IMR-90 (cell line): ENCODE data around the gene EPN3. TPM values are rescaled to one million over a fixed set of nuclear protein-coding genes. Genes with fewer than 3 reads are reported as not detected.

Experiments used
- ATAC-seq: fragments of 200-7000 bp; cut with Tn5 transposase; 2 replicates; pipeline ENCODE4 v1.9.1; 2020; ENCODE audit warnings: low read depth, mild to moderate bottlenecking, moderate library complexity
- BruUV-seq: library from RNA; stranded (reverse); fragments of 400-500 nt; replicated peaks from 2 replicates; lab custom pipeline; 2021; lab: Mats Ljungman, UMichigan
- CTCF ChIA-PET: fragments of 300-600 bp; formaldehyde crosslinking; extraction: SDS; loops from one replicate; lab custom pipeline; 2021; ENCODE audit warnings: antibody characterized with exemption; lab: Yijun Ruan, JAX
- POLR2A ChIA-PET: fragments of 300-600 bp; sonication (Branson Sonifier 250); formaldehyde crosslinking; loops from one replicate; lab custom pipeline; 2022; ENCODE audit warnings: antibody characterized with exemption; ENCODE audit not compliant: unreplicated experiment; lab: Charles Lee
- DNase-seq: peaks from one replicate; pipeline ENCODE4 v3.0.0; 2013
- H2AFZ ChIP-seq: replicated peaks from 2 replicates; pipeline ENCODE3; 2013; ENCODE audit warnings: low read length, mild to moderate bottlenecking; ENCODE audit not compliant: poor library complexity
- H2AK5ac ChIP-seq: 2 replicates; pipeline ENCODE4 v1.6.1; 2013; ENCODE audit warnings: low read depth, low read length, inconsistent platforms
- H2AK9ac ChIP-seq: replicated peaks from 2 replicates; pipeline ENCODE3; 2013; ENCODE audit warnings: mild to moderate bottlenecking, low read depth, low read length, moderate library complexity; ENCODE audit not compliant: poor library complexity
- H2BK120ac ChIP-seq: 2 replicates; pipeline ENCODE4 v1.6.1; 2013; ENCODE audit warnings: low read depth, low read length, inconsistent platforms
- H2BK15ac ChIP-seq: 3 replicates; pipeline ENCODE4 v1.6.1; 2013; ENCODE audit warnings: low read depth, low read length, inconsistent platforms
- H2BK20ac ChIP-seq: 2 replicates; pipeline ENCODE4 v1.6.1; 2013; ENCODE audit warnings: low read depth, mild to moderate bottlenecking, inconsistent platforms, low read length, moderate library complexity
- H2BK5ac ChIP-seq: 2 replicates; pipeline ENCODE4 v1.6.1; 2013; ENCODE audit warnings: mild to moderate bottlenecking, low read depth, low read length, inconsistent platforms; ENCODE audit not compliant: poor library complexity, severe bottlenecking
- H3K14ac ChIP-seq: replicated peaks from 2 replicates; pipeline ENCODE4 v1.6.1; 2013; ENCODE audit warnings: low read depth, low read length, inconsistent platforms
- H3K18ac ChIP-seq: 2 replicates; pipeline ENCODE4 v1.6.1; 2013; ENCODE audit warnings: low read depth, low read length, control low read depth
- H3K23ac ChIP-seq: 2 replicates; pipeline ENCODE4 v1.6.1; 2013; ENCODE audit warnings: low read depth, low read length, inconsistent platforms
- H3K27ac ChIP-seq: 2 replicates; pipeline ENCODE4 v1.5.1; 2013; ENCODE audit warnings: mild to moderate bottlenecking, control low read depth, low read length; ENCODE audit not compliant: insufficient read depth
- H3K27me3 ChIP-seq: 2 replicates; pipeline ENCODE4 v1.6.1; 2013; ENCODE audit warnings: low read length; ENCODE audit not compliant: control insufficient read depth, insufficient read depth
- H3K36me3 ChIP-seq: 2 replicates; pipeline ENCODE4 v1.6.1; 2013; ENCODE audit warnings: low read length, mixed read lengths; ENCODE audit not compliant: control insufficient read depth, insufficient read depth
- H3K4ac ChIP-seq: 2 replicates; pipeline ENCODE4 v1.6.1; 2013; ENCODE audit warnings: low read depth, low read length, inconsistent platforms
- H3K4me1 ChIP-seq: 2 replicates; pipeline ENCODE4 v1.6.1; 2013; ENCODE audit warnings: low read length, mixed read lengths; ENCODE audit not compliant: control insufficient read depth, insufficient read depth
- H3K4me2 ChIP-seq: 2 replicates; pipeline ENCODE4 v1.6.1; 2013; ENCODE audit warnings: low read depth, mild to moderate bottlenecking, control low read depth, low read length, moderate library complexity
- H3K4me3 ChIP-seq: 2 replicates; pipeline ENCODE4 v1.5.1; 2013; ENCODE audit warnings: low read depth, mild to moderate bottlenecking, control low read depth, low read length, moderate library complexity; ENCODE audit not compliant: insufficient read depth
- H3K56ac ChIP-seq: 2 replicates; pipeline ENCODE4 v1.6.1; 2013; ENCODE audit warnings: low read length, inconsistent platforms; ENCODE audit not compliant: insufficient read depth; ENCODE audit errors: extremely low read depth
- H3K79me1 ChIP-seq, 2 experiments: 2 replicates each; pipeline ENCODE4 v1.6.1; 2013; ENCODE audit warnings: low read length in 2 of 2, inconsistent platforms in 1 of 2, low read depth in 1 of 2
- H3K9ac ChIP-seq: 2 replicates; pipeline ENCODE4 v1.6.1; 2013; ENCODE audit warnings: low read depth, low read length, control low read depth
- H3K9me1 ChIP-seq: 2 replicates; pipeline ENCODE4 v1.6.1; 2013; ENCODE audit warnings: low read length, inconsistent platforms; ENCODE audit not compliant: insufficient read depth
- H3K9me3 ChIP-seq: 2 replicates; pipeline ENCODE4 v1.6.1; 2013; ENCODE audit warnings: low read length; ENCODE audit not compliant: control insufficient read depth, insufficient read depth
- H4K20me1 ChIP-seq: 2 replicates; pipeline ENCODE4 v1.6.1; 2013; ENCODE audit warnings: low read length, inconsistent platforms; ENCODE audit not compliant: insufficient read depth
- H4K5ac ChIP-seq: 2 replicates; pipeline ENCODE4 v1.6.1; 2013; ENCODE audit warnings: mild to moderate bottlenecking, low read depth, low read length, control low read depth
- H4K8ac ChIP-seq, 2 experiments: 2 replicates each; pipeline ENCODE4 v1.6.1; 2013; ENCODE audit warnings: low read depth in 2 of 2, low read length in 2 of 2, control low read depth in 1 of 2, inconsistent platforms in 1 of 2
- H4K91ac ChIP-seq: 2 replicates; pipeline ENCODE4 v1.6.1; 2013; ENCODE audit warnings: low read depth, low read length, inconsistent platforms; ENCODE audit not compliant: insufficient read depth
- BHLHE40 ChIP-seq: fragments of 150-350 bp; IDR thresholded peaks from 2 replicates; pipeline ENCODE4 v1.6.1; 2016; ENCODE audit warnings: mild to moderate bottlenecking, low read depth, low read length
- CEBPB ChIP-seq: IDR thresholded peaks from 2 replicates; pipeline ENCODE4 v1.6.1; 2012; ENCODE audit warnings: low read depth, low read length, improper control_type of control experiment
- CHD1 ChIP-seq: IDR thresholded peaks from 2 replicates; pipeline ENCODE4 v1.6.1; 2012; ENCODE audit warnings: low read depth, low read length, improper control_type of control experiment
- FOS ChIP-seq: fragments of 150-350 bp; IDR thresholded peaks from 2 replicates; pipeline ENCODE4 v1.6.1; 2016; ENCODE audit warnings: low read depth, low read length
- MAFK ChIP-seq: IDR thresholded peaks from 2 replicates; pipeline ENCODE4 v1.6.1; 2012; ENCODE audit warnings: low read depth, low read length, improper control_type of control experiment
- MAZ ChIP-seq: IDR thresholded peaks from 2 replicates; pipeline ENCODE4 v1.6.1; 2012; ENCODE audit warnings: low read depth, mild to moderate bottlenecking, low read length, improper control_type of control experiment, moderate library complexity, borderline replicate concordance
- MXI1 ChIP-seq: IDR thresholded peaks from 2 replicates; pipeline ENCODE4 v1.6.1; 2012; ENCODE audit warnings: low read depth, mild to moderate bottlenecking, low read length, moderate library complexity, borderline replicate concordance
- NFE2L2 ChIP-seq: fragments of 150-350 bp; IDR thresholded peaks from 2 replicates; pipeline ENCODE4 v1.6.1; 2016; ENCODE audit warnings: low read depth, mild to moderate bottlenecking, low read length
- POLR2A ChIP-seq: IDR thresholded peaks from 2 replicates; pipeline ENCODE4 v1.6.1; 2012; ENCODE audit warnings: mild to moderate bottlenecking, low read depth, low read length
- RAD21 ChIP-seq: IDR thresholded peaks from 2 replicates; pipeline ENCODE4 v1.6.1; 2012; ENCODE audit warnings: low read length, improper control_type of control experiment
- RCOR1 ChIP-seq: IDR thresholded peaks from 2 replicates; pipeline ENCODE4 v1.6.1; 2012; ENCODE audit warnings: mild to moderate bottlenecking, low read length, improper control_type of control experiment; ENCODE audit not compliant: insufficient replicate concordance
- RFX5 ChIP-seq: IDR thresholded peaks from 2 replicates; pipeline ENCODE4 v1.8.0; 2012; ENCODE audit warnings: low read depth, mild to moderate bottlenecking, low read length, moderate library complexity
- SMC3 ChIP-seq: fragments of 150-350 bp; IDR thresholded peaks from 2 replicates; pipeline ENCODE4 v1.6.1; 2016; ENCODE audit warnings: low read depth, mild to moderate bottlenecking, antibody characterized with exemption, low read length, moderate library complexity
- USF2 ChIP-seq: fragments of 150-350 bp; IDR thresholded peaks from 2 replicates; pipeline ENCODE4 v1.6.1; 2017; ENCODE audit warnings: mild to moderate bottlenecking, antibody characterized with exemption, low read length, low read depth
- WGBS, 2 experiments: methylation state at CpG; one replicate each; pipeline versions ENCODE4 v1.1.5 to v1.1.7; 2013; ENCODE audit warnings: missing lambda C conversion rate in 2 of 2; ENCODE audit not compliant: insufficient read length in 1 of 2; ENCODE audit errors: extremely low coverage in 2 of 2; 5-methylcytosine and 5-hydroxymethylcytosine counted together
- dilution Hi-C: fragments of 300-500 bp; cut with HindIII; formaldehyde crosslinking; loops from one replicate; pipeline ENCODE4 v1.14.3; 2018; ENCODE audit warnings: low sequenced_read_pairs; ENCODE audit not compliant: unreplicated experiment
- in situ Hi-C: fragments of 300-500 bp; cut with MboI; formaldehyde crosslinking; loops from 3 replicates; pipeline ENCODE4 v1.14.3; 2019; ENCODE audit warnings: low sequenced_read_pairs, inconsistent platforms, mixed read lengths
- intact Hi-C: fragments of 100-400 bp; cut with micrococcal nuclease; formaldehyde crosslinking; loops from 2 replicates; pipeline ENCODE4 v1.10.0; 2022
- polyA plus RNA-seq, 3 experiments: library from polyadenylated mRNA; depleted of rRNA; stranded (reverse); fragments of >200 nt; gene quantifications; 2 replicates each; pipeline ENCODE4 v1.2.3, GENCODE V29; 2012; ENCODE audit warnings: low replicate concordance in 1 of 3
- total RNA-seq: library from RNA; depleted of rRNA; stranded (reverse); fragments of >200 nt; gene quantifications from 2 replicates; pipeline ENCODE4 v1.2.3, GENCODE V29; 2012
- TF ChIP-seq, protein P1 (sequence below): fragments of 150-350 bp; IDR thresholded peaks from 2 replicates; pipeline ENCODE4 v1.6.1; 2016; ENCODE audit warnings: low read depth, mild to moderate bottlenecking, low read length, moderate library complexity, borderline replicate concordance
- TF ChIP-seq, protein P2 (sequence below): conservative IDR thresholded peaks from 2 replicates; pipeline ENCODE4 v1.5.1; 2012; ENCODE audit warnings: mild to moderate bottlenecking, low read depth, low read length, improper control_type of control experiment

EPN3 gene
- total and polyA plus RNA-seq, 2 of the 4 experiments (the other 2 are of a cell fraction): 0.09 TPM; not detected in 1

- Histone ChIP-seq H3K18ac (no peak overlapping the region), H3K9ac (no peak overlapping the region), H3K27ac (no peak overlapping the region), H3K4me3 (no peak overlapping the region), H3K56ac (no peak overlapping the region), H3K27me3 (peaks cover 48% of the 10 kb centered on the region), H3K4me2 (no peak overlapping the region), H3K9me1 (0 out of 2 replicates have a peak, but pooled peaks cover 5% of the 10 kb centered on the region), H3K23ac (no peak overlapping the region), H2AFZ (no peak overlapping the region), H4K8ac (no peak overlapping the region), H2AK9ac (no peak overlapping the region), H4K5ac (no peak overlapping the region), H4K91ac (no peak overlapping the region), H2BK5ac (no peak overlapping the region), H3K14ac (no peak overlapping the region), H3K9me3 (no peaks in the 10 kb centered on the region), H2BK15ac (no peak overlapping the region), H3K79me1 (no peaks in the 10 kb centered on the region), H2BK120ac (no peak overlapping the region), H3K4ac (no peak overlapping the region), H2BK20ac (no peak overlapping the region), H3K4me1 (peaks cover 2% of the 10 kb centered on the region; the same call in 1 of the 2 replicates), H3K36me3 (no peaks in the 10 kb centered on the region), H2AK5ac (no peak overlapping the region), H4K20me1 (no peaks in the 10 kb centered on the region)
- WGBS, 2 experiments: 89% methylated on average over 3 of the region's 9 CpGs; no CpG with 5 or more reads in 1 of the 2 experiments
- BruUV-seq: no TSS peak
- intact Hi-C loops: no loop called here
- no peak for ATAC-seq
- TF ChIP-seq MXI1: no peak
- no peak for TF ChIP-seq RAD21
- no peak for TF ChIP-seq RFX5
- TF ChIP-seq BHLHE40: no peak
- TF ChIP-seq SMC3: no peak
- TF ChIP-seq MAZ: no peak
- TF ChIP-seq USF2: no peak
- TF ChIP-seq NFE2L2: no peak
- TF ChIP-seq, protein P1, sequence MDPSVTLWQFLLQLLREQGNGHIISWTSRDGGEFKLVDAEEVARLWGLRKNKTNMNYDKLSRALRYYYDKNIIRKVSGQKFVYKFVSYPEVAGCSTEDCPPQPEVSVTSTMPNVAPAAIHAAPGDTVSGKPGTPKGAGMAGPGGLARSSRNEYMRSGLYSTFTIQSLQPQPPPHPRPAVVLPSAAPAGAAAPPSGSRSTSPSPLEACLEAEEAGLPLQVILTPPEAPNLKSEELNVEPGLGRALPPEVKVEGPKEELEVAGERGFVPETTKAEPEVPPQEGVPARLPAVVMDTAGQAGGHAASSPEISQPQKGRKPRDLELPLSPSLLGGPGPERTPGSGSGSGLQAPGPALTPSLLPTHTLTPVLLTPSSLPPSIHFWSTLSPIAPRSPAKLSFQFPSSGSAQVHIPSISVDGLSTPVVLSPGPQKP: no peak
- TF ChIP-seq FOS: no peak
- no peak for TF ChIP-seq CHD1
- TF ChIP-seq, protein P2, sequence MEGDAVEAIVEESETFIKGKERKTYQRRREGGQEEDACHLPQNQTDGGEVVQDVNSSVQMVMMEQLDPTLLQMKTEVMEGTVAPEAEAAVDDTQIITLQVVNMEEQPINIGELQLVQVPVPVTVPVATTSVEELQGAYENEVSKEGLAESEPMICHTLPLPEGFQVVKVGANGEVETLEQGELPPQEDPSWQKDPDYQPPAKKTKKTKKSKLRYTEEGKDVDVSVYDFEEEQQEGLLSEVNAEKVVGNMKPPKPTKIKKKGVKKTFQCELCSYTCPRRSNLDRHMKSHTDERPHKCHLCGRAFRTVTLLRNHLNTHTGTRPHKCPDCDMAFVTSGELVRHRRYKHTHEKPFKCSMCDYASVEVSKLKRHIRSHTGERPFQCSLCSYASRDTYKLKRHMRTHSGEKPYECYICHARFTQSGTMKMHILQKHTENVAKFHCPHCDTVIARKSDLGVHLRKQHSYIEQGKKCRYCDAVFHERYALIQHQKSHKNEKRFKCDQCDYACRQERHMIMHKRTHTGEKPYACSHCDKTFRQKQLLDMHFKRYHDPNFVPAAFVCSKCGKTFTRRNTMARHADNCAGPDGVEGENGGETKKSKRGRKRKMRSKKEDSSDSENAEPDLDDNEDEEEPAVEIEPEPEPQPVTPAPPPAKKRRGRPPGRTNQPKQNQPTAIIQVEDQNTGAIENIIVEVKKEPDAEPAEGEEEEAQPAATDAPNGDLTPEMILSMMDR: no peak
- TF ChIP-seq CEBPB: no peak
- no peak for TF ChIP-seq POLR2A
- no peak for TF ChIP-seq RCOR1
- no peak for TF ChIP-seq MAFK
- in situ Hi-C loops: no loop called here
- CTCF ChIA-PET: no interaction called here
- dilution Hi-C loops: no loop called here
- DNase-seq: no peak
- POLR2A ChIA-PET: no interaction called here
Observed at GRCh38 chr17:50587571-50587970, 55.0 kb downstream of the EPN3 start.
